Bronchial epithelial cell (primary cell): Measurements from ENCODE around the gene PIP5K1B. TPM values are rescaled to one million over a fixed set of nuclear protein-coding genes. Genes with fewer than 3 reads are reported as not detected.

Experiments used
- DNase-seq: peaks from one replicate; pipeline ENCODE4 v3.0.0-alpha.2; 2010; ENCODE audit warnings: low read depth
- FAIRE-seq: peaks from 2 replicates; lab custom pipeline; 2011; peaks lifted over from hg19 to GRCh38; lab: Jason Lieb, UNC
- H3K27me3 ChIP-seq: 2 replicates; pipeline ENCODE4 v1.5.1; 2011; ENCODE audit warnings: low read length; ENCODE audit not compliant: control insufficient read depth, insufficient read depth
- H3K36me3 ChIP-seq: 2 replicates; pipeline ENCODE4 v1.5.1; 2011; ENCODE audit warnings: low read length; ENCODE audit not compliant: control insufficient read depth, insufficient read depth
- H3K4me3 ChIP-seq: 2 replicates; pipeline ENCODE4 v1.5.1; 2011; ENCODE audit warnings: mild to moderate bottlenecking, low read depth, low read length, control low read depth
- CTCF ChIP-seq: IDR thresholded peaks from 2 replicates; pipeline ENCODE4 v1.5.1; 2011; ENCODE audit warnings: mild to moderate bottlenecking, moderate library complexity, low read length, control low read depth, inconsistent platforms; ENCODE audit not compliant: insufficient read depth, severe bottlenecking
- total RNA-seq: library from RNA; depleted of rRNA; stranded (reverse); fragments of >200 nt; gene quantifications from 2 replicates; pipeline ENCODE4 v1.2.1, GENCODE V29; 2014

Gene PIP5K1B
- total RNA-seq, 1 donor from 2014 or later: 2.9 TPM

GRCh38 chr9:68870086-68870485 lies 165.0 kb downstream of the PIP5K1B start:
- FAIRE-seq (no peak), DNase-seq (no peak)
- TF ChIP-seq CTCF: no peak
- no peaks in the 10 kb centered on the region for H3K36me3 ChIP-seq
- H3K27me3 ChIP-seq: no peaks in the 10 kb centered on the region
- H3K4me3 ChIP-seq: no peak overlapping the region

GRCh38 chr9:68871236-68871635 lies 166.2 kb downstream of the PIP5K1B start:
- no peak overlapping the region for H3K4me3 ChIP-seq
- no peak for TF ChIP-seq CTCF
- FAIRE-seq (no peak), DNase-seq (no peak)
- H3K27me3 ChIP-seq: no peaks in the 10 kb centered on the region
- no peaks in the 10 kb centered on the region for H3K36me3 ChIP-seq

DNA sequence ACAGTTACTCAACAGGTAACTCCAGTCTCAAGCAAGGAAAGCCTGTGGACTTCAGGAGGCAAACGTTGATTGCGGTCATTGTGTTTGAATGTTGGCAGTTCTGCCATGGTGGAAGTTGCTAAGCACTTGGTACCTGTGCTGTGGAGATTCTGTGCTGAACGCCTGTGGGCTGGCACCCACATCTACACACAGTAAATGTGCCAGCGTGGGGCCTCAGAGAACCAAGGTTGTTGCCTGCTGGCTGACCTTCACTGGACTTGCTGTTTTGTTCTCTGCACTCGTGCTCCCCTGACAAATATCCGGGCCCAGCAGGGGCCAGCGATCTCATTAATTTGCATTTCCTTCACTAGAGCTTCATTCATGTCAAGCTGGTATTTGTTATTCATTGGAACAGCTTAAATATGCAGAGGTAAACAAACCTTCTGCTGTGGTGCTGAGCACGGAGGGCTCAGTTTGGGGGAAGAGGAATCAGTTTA lies 167.0 kb downstream of the PIP5K1B start:
- Histone ChIP-seq H3K27me3 (no peaks in the 10 kb centered on the region), H3K4me3 (no peak overlapping the region), H3K36me3 (no peaks in the 10 kb centered on the region)
- TF ChIP-seq CTCF: no peak
- DNase-seq (no peak), FAIRE-seq (no peak)

GRCh38 chr9:68873179-68873578 lies 168.1 kb downstream of the PIP5K1B start:
- FAIRE-seq (no peak), DNase-seq (no peak)
- Histone ChIP-seq H3K27me3 (no peaks in the 10 kb centered on the region), H3K36me3 (no peaks in the 10 kb centered on the region), H3K4me3 (no peak overlapping the region)
- no peak for TF ChIP-seq CTCF

- DNase-seq: no peak
- Histone ChIP-seq H3K27me3 (no peaks in the 10 kb centered on the region), H3K36me3 (no peaks in the 10 kb centered on the region), H3K4me3 (no peak overlapping the region)
- no peak for TF ChIP-seq CTCF
- FAIRE-seq: no peak
These were observed 171.2 kb downstream of the PIP5K1B start for GRCh38 chr9:68876273-68876672.

DNA sequence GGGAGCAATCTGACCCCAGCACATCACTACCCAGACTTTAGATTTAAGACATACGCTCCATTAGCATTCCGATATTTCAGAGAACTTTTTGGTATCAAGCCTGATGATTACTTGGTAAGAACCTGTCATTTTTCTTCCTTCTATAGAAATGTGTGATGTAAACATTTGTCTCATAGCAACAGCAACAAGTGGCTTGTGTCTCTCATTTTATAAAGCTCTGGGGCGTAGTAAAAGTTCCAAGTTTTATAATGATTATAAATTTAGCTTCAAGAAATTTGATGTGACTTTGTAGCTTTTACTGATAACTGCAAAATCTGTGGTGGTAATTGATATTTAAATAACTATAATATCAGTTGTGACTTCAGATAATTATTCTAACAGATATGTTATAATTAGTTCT lies 171.6 kb downstream of the PIP5K1B start:
- no peaks in the 10 kb centered on the region for H3K36me3 ChIP-seq
- no peak for DNase-seq
- no peak overlapping the region for H3K4me3 ChIP-seq
- FAIRE-seq: no peak
- no peaks in the 10 kb centered on the region for H3K27me3 ChIP-seq
- no peak for TF ChIP-seq CTCF
